GM19240 (cell line): Measurements from ENCODE around the gene TKT.

ENCODE experiments used
- DNase-seq: peaks from one replicate; pipeline ENCODE4 v3.0.0; 2011; ENCODE audit warnings: low spot score; ENCODE audit not compliant: insufficient read length

Gene TKT

DNA sequence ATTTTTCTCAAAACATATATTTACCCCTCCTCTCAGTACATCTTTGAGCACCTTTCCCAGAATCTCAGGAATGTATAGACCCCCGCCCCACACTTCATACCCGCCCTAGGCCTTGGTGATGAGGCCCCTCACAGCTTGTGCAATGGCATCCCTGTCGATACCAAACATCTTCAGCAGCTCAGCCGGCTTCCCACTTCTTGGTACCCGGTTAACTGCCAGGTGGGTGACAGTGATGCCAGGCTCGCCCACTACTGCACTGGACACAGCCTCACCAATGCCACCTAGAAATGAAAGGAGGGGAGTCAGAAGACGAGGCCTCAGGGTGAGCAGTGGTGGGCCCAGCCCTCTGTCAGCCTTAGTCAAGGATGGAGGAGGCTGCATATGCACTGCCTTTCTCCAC, 30.2 kb downstream of the TKT start:
- DNase-seq = no peak

DNA sequence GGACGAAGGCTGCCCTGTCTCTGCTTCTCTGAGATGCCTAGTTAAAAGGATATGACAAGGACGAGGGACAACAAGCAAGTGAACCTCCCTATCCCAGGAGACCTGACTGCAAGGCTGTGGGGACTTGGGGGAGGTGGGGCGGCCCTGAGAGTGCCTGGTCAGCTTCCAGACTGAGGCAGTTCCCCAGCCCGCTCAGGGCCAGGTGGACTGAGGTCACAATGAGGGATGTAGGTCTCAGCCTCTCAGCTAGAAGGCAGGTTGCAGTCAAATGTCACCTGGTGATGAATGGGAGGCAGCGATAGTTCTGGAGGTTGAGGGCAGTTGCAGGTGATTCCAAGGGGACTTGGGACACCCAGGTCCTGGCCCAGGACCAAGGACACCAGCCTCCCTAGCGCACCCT, 30.6 kb downstream of the TKT start:
- DNase-seq = no peak

DNA sequence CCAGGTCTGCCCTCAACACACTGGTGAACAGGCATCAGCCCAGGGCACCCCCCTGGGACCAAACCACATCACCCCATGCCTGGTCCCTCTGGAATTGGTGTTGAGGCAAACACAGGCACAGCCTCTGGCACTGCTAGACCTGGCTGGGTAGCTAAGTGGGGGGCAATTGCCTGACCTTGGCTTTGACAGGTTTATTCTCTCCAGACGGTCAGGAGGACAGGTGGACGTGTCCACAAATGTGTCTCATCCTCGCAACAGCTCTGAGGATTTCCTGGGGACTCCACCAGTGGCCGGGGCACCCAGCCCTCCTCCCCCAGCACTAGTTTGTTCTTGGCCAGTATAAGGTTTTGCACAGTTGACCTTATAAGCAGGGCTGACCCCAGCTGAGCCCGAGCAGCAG, 31.3 kb downstream of the TKT start:
- DNase-seq = no peak

DNA sequence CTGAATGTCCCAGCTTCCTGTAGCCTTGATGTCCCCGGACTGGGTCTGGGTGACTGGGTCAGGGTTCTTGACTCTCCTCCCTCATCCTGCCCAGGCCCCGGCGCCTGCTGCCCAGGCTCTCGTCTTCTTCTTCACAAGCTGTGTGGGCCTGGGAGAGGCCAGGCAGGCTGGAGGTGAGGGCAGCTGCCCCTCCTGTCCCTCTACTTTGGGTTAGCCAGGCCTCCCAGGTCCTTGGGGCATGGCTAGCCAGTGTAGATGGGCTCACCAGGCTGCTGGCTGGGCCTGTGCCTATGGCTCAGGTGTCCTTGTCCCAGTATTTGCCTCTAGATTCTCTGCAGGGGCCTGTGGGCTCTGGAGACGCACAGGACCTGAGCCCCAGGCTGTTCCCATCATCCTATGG, 31.8 kb downstream of the TKT start:
- DNase-seq = no peak

DNA sequence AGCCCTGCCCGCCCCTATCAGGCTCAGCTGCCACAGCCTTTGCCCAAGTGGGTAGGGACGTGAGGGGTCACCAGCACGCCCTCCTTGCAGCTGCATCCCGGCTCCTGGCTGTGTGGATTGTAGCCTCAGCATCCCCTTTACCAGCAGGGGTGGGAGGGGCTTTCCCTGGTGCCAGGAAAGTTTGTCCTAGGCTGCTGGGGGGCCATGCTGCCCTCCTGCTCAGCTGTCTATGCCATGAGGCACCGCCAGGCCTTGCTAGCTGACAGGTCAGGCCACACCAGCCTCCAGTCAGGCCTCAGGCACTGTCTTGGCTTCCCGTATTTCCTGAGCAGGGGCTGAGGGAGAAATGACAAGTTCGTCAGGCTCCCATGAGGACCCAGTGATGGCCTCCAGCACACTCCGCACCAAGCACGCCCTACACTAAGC, 32.3 kb downstream of the TKT start:
- DNase-seq = no peak

DNA sequence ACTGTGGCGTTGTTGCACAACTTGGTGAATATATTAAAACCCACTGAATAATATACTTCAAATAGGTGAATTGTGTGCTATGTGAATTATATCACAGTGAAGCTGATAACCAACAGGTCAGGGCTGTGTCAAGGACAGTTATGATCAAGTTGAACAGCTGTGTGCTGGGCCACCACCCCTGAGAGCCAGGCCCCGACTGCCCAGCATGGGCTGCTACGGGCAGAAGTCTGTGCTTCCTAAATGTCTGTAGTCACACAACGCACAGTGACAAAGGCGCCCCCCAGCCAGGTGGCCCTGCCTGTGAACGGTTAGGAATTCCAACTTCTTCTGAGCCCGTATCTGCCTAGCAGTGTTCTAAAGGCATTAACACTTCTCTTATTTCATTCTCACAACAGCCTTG, 32.8 kb downstream of the TKT start:
- no peak for DNase-seq

DNA sequence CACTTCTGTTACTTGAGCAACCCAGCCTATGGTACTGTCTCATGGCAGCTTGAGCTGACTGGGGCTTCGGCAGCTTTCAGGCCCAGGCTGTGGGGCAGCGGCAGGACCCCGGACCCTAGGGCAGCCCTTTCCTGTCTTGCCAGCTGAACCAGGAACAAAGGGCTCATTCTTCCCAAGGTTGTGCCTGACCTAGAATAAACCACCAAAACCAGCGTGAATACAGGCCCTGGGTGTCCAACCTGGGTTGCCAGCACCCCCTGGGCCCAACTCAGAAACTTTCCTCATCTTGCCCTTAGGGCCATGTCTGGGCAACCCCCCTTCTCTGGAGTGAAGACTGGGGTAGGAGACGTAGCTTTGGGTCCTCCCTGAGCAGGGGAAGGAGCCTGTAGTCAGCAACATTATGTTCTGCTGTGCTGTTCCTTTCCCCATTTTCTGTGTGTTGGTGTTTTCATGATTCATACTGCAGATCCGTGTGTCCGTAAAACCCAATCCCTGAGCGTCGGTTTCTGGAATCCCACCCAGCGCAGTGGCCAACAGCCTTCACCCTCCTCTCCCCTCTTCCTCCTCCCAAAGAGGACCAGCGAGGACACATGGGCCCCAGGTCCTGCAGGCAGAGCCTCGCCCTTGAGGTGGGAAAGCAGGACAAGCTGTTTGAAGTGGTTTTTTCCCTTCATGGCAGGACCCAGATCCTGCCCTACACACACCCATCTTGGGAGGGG, 33.5 kb downstream of the TKT start:
- no peak for DNase-seq

DNA sequence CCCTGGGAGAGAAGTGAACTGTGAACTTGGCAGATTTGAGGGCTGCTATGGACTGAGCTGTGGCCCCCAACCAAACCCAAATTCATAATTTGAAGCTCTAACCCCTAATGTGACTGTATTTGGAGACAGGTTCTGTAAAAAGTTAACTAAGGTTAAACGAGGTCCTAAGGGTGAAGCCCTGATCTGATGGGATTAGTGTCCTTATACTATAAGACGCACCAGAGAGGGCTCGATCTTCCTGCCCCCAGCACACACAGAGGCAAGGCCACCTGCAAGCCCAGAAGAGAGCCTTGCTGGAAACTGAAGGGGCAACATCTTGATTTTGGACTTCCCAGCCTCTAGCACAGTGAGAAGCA, 34.0 kb downstream of the TKT start:
- no peak for DNase-seq

DNA sequence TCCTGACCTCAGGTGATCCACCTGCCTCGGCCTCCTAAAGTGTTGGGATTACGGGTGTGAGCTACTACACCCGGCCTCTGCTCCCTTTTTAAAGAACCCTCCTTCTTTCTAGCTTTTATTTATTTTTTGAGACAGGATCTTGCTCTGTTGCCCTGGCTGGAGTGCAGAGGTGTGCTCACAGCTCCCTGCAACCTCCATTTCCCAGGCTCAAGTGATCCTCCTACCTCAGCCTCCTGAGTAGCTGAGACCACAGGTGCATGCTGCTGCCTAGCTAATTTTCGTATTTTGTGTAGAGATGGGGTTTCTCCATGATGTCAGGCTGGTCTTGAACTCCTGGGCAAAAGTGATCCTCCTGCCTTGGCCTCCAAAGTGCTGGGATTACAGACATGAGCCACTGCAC, 34.5 kb downstream of the TKT start:
- no peak for DNase-seq

DNA sequence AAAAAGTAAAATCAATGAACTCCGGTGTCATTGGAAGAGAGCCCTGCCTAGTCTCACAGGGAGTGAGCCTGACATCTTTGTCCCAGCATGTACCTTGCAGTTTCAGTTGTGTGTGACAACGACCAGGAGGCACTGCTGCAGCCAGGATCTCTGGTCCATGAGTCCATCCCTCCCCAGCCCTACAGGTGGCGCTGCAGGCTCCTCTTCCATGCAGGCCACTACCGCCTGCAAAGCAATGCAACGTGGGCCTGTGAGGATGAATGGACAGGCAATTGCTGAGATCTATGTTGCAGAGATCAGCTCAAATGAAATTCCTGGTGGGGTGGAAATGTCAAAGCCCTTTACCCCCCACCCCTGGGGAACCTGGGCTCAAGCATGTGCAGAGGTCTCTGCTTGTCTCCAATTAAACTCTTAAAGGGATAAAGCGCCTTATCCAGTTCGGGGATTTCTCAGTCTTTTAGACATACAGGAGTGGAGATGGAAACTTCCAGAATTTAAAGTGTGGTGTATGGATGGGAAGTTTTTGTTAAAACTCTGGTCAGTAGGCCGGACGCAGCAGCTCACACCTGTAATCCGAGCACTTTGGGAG, 35.8 kb downstream of the TKT start:
- DNase-seq = peak; percentile 88

DNA sequence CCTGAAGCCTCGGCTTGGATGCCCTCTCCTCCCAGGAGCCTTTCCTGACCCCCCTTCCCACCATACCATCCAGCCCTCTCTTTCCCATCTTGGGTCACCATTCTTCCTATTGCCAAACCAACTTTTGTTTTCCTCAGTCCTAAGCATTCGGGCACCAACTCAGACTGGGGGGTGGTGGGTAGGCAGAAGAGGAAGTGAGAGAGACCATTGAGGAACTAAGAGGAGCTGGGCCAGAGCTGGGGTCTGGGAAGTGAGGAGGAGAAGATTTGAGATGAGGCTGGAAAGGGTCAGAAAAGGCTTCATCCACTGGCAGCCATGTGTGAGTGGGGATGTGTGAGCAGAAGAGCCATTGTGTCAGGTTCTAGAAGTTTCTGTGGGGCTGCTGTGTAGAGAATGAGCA, 37.7 kb downstream of the TKT start:
- DNase-seq = no peak

DNA sequence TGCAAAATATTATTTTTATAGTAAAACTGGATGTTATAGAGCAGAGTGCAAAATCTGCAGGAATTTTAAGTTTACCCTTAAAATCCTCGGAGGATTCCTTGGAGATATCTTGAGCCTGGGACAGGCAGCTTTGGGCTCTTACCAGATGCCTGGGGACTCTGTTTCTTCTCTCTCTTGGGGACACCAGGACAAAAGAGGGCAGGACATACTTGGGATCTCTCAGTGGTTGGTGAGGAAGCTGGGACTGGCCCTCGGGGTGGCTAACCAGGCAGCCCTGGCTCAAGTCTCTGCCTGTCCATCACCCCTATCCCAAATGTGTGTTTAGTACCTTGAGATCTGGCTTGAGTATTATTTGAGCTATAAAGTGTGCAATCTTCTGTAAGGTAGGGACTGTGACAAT, 38.6 kb downstream of the TKT start:
- DNase-seq = no peak

DNA sequence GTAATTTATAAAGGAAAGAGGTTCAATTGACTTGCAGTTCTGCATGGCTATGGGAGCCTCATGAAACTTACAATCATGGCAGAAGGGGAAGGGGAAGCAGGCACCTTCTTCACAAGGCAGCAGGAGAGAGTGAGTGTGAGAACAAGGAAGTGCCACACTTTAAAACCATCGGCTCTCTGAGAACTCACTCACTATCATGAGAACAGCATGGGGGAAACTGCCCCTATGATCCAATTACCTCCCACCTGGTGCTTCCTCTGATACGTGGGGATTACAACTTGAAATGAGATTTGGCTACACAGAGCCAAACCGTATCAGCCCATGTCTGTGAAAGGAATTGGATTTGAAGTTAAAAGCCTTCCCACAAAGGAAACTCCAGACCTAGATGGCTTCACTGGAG, 39.1 kb downstream of the TKT start:
- no peak for DNase-seq

DNA sequence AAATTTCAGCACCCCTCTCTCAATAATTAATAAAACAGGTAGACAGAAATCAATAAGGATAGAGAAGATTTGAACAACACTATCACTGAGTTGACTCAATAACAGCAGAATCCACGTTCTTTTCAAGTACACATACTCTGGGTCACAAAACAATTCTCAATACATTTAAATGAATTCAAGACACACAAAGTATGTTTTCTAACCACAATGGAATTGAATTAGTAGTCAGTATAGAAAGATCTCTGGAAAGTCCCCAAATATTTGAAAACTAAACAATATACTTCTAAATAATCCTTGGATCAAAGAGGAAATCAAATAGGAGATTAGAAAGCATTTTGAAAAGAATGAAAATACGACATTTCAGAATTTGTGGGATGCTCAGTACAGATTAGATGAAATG, 40.0 kb downstream of the TKT start:
- DNase-seq = no peak

DNA sequence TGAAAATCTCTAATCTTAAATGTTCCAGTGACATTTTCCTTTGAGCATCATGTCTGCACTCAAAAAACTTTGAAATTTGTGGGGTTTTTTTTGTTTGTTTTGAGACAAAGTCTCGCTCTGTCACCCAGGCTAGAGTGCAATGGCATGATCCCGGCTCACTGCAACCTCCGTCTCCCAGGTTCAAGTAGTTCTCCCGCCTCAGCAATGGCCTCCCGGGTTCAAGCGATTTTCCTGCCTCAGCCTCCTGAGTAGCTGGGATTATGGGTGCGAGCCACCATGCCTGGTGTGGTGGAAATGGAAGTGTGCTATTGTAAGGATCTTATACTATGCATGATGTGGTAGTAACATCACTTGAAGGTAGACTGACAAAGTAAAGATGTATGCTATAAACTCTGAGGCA, 42.5 kb downstream of the TKT start:
- DNase-seq = no peak

DNA sequence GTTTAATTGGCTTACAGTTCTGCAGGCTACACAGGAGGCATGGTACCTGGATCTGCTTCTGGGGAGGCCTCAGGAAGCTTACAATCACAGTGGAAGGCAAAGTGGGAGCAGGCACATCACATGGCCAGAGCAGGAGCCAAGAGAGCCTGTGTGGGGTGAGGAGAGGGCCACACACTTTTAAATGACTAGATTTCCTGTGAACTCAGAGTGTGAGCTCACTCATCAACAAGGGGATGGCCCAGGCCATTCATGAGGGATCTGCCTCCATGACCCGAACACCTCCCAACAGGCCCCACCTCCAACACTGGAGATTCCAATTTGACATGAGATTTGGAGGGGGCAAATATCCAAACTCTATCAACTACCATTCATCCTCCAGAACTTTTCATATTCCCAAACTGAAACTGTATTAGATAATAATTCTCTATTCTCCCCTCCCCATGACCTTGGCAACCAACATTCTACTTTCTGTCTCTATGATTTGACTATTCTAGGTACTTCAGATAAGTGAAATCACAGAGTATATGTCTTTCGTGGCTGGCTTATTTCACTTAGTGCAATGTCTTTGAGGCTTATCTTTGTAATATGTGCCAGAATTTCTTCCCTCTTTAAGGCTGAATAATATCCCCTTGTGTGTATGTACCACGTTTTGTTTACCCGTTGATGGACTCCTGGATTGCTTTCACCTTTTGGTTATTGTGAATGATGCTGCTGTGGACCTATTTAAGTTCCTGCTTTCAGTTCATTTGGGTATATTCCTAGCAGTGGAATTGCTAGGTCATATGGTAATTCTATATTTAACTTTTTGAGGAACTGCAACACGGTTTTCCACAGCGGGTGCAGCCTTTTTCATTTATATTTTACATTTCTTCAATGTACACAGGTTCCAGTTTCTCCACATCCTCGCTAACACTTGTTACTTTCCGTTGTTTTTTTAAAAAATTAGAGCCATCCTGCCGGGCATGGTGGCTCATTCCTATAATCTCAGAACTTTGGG, 43.8 kb downstream of the TKT start:
- no peak for DNase-seq

DNA sequence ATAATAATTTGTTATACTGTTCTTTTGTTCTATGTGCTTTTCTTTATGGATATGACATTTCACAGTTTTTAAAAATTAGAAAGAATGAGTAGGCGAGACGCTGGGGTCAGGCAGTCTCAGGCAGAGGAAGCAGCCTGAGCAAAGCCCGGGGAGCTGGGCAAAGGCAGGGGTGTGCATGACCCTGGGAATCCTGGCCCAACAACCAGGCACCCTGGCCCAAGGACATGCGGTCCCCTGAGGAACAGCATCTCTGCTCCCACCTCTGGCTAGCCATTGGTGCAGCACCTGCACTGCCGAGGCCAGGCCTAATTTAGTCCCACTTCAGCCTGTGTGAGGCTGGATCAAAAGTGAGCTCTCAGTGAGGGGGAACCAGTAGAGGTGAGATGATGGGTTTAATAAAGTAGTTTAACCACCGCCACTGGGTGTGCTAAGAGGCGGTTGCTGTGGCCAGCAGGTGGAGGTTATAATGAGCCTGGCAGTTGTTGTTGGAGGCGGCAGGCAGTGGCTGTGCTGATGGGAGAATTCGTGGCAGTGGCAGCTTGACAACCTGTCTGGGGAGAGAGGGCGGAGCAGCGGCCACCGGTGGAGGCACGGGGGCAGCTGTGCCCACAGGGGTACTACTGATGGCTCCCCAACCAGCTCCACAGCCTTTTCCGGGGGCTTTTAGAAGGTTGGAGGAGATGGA, 53.3 kb downstream of the TKT start:
- DNase-seq = no peak

DNA sequence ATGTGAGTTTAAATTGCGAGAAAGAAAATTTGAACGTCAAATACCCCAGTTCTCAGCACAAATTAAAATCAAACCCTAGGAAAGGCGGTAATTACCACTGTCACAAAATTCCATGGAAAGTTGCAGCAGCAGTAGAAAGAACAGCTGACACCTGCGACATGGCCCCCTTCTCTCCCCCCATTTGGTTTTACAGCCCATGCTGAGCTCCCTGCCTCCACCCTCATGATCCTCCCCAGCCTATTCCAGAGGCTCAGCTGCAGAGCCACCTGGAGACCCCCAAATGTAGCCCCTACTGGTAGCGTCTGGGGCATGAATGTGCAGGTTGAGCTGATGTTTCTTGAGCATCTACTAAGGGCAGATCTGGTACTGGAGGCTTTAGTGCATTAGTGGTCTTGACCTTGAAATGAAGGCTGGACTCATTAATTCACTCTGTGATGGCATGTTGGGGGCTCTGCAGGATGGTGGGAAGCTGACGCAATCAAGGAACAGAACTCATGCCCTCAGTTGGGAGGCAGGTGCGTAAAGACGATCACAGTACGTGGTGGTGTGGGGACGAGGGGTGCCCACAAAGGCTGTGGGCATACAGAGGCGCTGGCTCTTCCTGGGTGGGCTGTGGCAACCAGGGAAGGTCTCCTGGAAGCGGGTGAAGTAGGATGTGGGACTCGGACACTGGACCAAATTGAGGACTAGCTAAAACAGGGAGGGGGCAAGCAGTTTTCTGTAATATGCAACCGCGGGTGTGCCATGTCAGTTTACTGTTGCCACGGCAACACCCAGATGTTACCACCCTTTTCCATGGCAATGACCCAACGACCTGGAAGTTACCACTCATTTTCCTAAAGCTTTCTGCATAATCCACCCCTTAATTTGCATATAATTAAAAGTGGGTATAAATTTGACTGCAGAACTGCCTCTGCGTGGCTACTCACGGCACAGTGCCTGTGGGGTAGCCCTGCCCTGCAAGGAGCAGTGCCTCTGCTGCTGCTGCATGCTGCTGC, 55.0 kb downstream of the TKT start:
- no peak for DNase-seq

DNA sequence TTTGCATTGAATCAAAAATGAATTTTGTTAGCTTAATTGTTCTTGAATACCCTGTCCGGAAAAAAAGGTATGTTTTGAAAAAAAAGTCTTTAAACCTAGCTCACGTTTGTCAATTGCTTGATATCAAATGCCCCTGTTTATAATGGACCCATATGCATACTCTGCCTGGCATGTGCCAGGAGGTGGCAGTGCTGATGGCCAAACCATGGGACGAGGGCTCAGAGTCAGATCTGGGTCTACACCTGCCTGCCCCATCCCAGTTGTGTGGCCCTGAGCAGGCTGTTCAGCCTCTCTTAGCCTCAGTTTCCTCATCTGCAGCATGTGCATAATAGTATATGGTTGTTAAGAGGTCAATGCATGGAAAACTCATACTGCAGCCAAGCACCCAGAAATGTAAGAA, 56.0 kb downstream of the TKT start:
- no peak for DNase-seq

DNA sequence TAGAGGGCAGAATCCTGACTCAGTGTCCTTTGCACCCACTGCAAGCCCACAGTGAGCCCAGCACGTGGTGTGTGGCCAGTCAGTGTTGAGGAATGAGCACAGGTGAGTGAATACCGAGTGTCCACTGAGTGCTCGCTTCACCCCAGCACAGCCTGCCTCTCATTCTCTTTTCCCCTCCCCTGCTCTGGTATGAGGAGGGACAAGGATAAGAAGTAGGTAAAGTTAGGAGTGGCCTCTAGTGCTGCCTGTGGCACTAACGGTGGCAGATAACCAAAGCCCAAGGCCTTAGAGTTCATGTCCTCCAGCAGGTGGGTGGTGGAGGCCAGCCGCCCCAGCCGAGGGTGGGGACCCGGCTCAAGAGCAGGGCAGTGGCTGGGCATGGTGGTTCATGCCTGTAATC, 56.8 kb downstream of the TKT start:
- DNase-seq = no peak
